Kidney capillary endothelial cell (primary cell): ENCODE data around the gene ABCD1.
"Not testable (repeated sequence)": the region's sequence is repeated elsewhere in the genome, so short reads cannot be mapped to it uniquely, and the experiment has no call there.

Experiments used
- DNase-seq: peaks from one replicate; pipeline ENCODE4 v3.0.0-alpha.2; 2018; ENCODE audit warnings: low spot score

The ABCD1 gene

GRCh38 chrX:153724252-153725038, at the start of gene ABCD1, which contains the start of gene BCAP31:
Gene ABCD1 (plus strand): TSS chrX:153724856. CDS start chrX:153725267, 411 bp downstream.
Gene BCAP31 (minus strand): TSS chrX:153724387. CDS start chrX:153723244, 1,143 bp downstream.
- peak; percentile 67 for DNase-seq

DNA sequence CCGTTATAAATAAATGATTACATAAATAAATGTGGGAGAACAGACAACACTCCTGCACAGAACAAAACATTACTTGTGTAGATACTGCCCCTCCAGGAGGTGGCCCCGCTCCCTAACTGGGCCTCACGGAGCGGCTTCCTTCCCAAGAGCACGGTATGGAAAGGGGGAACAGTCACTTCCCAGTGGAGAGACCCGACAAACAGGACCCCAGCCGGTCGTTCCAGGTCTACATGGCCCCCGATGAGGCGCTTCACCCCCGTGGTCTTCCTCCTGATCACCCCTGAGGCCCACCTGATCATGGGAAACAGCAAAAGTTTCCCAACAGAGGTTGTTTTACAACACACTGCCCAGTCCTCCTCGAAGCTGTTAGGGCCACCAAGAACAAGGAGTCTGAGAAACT, 43.5 kb upstream of the ABCD1 start:
- no peak for DNase-seq

- DNase-seq, result not testable (repeated sequence)
Observed at GRCh38 chrX:153683486-153683885, 41.2 kb upstream of the ABCD1 start.

DNA sequence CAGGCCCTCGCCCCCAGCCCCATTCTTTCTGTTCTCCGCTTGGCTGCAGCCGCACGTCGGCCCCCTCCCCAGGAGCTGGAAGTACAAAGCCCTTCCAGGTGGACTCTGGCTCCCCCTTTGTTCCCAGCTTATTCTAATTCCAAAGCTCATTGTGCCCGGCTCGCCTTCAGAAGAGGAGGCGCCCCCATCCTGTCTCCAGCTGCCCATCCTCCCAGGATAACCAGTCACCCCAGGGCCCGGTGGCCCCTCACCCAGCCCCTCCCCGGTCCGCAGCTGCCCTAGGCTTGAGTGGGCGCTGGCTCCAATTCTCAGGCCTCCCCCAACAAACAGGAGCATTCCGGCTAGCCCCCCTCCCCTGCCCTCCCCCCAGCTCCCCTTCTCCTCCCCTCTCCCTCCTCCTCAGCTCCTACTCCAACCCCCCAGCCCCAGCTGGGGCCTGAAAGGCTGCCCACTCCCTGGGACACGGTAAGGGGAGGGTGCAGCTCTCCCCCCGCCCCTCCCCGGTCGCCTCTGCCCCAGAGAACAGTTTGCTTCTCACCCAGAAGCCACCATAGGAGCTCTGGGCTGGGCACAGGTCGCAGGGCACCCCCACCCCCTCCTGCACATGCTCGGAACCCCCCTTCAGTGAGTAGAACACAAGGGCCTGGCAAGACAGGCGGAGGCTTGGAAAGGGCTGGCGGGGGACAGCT, 40.0 kb upstream of the ABCD1 start:
- no peak for DNase-seq

GRCh38 chrX:153685156-153685536, 39.5 kb upstream of the ABCD1 start:
- DNase-seq, result no peak

GRCh38 chrX:153685751-153686696, 38.6 kb upstream of the ABCD1 start:
- DNase-seq, result no peak

- no peak for DNase-seq
Observed at GRCh38 chrX:153686711-153687110, 37.9 kb upstream of the ABCD1 start.

- no peak for DNase-seq
Observed at GRCh38 chrX:153687121-153688039, 37.3 kb upstream of the ABCD1 start, which contains the start of gene SLC6A8. Gene SLC6A8 (plus strand): TSS chrX:153687926. CDS start chrX:153688575, 649 bp downstream.

- no peak for DNase-seq
Observed at GRCh38 chrX:153688071-153688470, 36.6 kb upstream of the ABCD1 start.

DNA sequence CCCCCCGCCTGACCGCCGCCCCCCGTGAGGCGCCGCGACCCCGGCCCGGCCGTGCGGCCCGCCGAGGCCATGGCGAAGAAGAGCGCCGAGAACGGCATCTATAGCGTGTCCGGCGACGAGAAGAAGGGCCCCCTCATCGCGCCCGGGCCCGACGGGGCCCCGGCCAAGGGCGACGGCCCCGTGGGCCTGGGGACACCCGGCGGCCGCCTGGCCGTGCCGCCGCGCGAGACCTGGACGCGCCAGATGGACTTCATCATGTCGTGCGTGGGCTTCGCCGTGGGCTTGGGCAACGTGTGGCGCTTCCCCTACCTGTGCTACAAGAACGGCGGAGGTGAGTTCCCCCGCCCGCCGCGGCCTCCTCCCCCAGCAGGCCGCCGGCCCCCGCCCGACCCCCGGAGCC, 36.1 kb upstream of the ABCD1 start:
- no peak for DNase-seq

DNA sequence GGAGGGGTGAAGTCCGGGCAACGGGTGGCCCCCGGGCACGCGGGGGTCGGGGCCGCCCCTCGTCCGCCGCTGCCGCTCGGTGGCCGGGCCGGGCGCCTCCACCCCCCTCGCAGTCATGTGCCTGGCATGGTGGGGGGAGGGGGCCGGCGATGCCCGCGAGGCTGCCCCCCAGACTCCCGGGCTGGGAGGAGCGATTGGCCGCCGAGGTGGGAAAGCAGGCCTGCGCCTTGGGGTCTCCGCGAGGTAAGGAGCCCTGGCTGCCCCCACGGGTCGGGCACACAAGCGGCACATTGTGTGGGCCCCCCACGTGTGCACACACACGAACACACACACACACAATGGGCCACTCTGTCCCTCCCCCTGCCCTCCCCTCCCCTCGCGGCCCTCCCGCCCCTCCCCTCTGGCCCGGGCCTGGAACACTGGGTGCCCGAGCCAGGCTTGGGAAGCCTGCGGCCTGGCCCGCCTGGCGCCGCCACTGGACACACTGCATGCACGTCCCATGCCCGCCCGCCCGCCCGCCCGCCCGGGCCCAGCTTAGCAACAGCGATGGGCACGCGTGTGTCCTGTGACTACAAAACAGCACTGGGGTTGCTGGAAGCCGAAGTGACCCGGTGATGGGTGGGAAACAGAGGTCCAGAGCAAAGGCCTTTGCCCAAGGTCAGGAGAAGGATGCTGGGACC, 35.6 kb upstream of the ABCD1 start:
- DNase-seq, result no peak

GRCh38 chrX:153689654-153690465, 34.8 kb upstream of the ABCD1 start:
- no peak for DNase-seq

- DNase-seq, result no peak
Observed at GRCh38 chrX:153690466-153690865, 34.2 kb upstream of the ABCD1 start.

GRCh38 chrX:153691032-153691827, 33.4 kb upstream of the ABCD1 start:
- DNase-seq, result not testable (repeated sequence)

DNA sequence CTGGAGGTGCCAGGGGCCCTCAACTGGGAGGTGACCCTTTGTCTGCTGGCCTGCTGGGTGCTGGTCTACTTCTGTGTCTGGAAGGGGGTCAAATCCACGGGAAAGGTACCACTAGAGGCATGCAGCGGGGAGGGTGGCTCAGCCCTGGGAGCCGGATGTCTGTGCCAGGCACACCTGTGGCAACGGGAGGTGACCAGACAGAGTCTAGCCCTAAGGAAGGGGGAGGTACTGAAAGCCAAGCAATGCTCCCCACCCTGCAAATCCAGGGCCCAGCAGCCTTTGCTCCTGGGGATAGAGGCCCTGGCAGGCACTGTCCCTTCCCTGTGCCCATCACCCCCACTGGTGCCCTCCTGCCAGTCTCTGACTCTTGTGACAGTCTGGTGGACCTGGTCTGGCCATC, 32.7 kb upstream of the ABCD1 start:
- DNase-seq, result no peak

DNA sequence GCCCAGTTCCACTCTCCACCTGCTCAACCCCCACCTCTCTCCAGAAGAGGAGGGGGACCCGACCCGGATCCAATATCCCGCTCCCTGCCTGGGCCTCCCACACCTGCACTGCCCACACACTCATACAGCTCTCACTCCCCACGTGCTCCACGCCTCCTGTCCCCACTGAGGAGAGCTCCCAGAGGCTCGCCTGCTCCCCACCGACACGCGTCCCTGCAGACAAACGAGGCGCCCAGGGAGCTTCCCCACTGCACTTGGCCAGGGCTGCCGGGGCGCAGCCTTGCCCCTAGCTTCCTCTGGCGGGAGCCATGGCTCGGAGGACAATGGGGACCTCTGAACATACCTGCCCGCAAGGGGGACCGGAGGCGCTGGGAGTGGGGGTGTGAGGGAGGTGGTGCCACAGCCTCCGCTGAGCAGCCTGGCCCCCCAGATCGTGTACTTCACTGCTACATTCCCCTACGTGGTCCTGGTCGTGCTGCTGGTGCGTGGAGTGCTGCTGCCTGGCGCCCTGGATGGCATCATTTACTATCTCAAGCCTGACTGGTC, 32.0 kb upstream of the ABCD1 start:
- no peak for DNase-seq

GRCh38 chrX:153693216-153694086, 31.2 kb upstream of the ABCD1 start:
- DNase-seq, result no peak
